Measurements from ENCODE around the gene LILRB5. TPM values are rescaled to one million over a fixed set of nuclear protein-coding genes. Genes with fewer than 3 reads are reported as not detected.
"Not testable (repeated sequence)": the region's sequence is repeated elsewhere in the genome, so short reads cannot be mapped to it uniquely, and the experiment has no call there.

Gene LILRB5
- total and polyA plus RNA-seq, 5 donors = 6.0 to 18.6 (median 11.5) TPM

- DNase-seq; H3K9me3 ChIP-seq (ENCODE audit: control insufficient read depth, low read length); H3K4me1 ChIP-seq (ENCODE audit: control insufficient read depth, insufficient read depth, low read length); H3K27me3 ChIP-seq (ENCODE audit: control insufficient read depth, insufficient read depth); H3K27ac ChIP-seq (ENCODE audit: low read length); H3K4me3 ChIP-seq (ENCODE audit: low read length): not testable (repeated sequence)
- WGBS = 41% methylated on average over 14 of the region's 14 CpGs
- intact Hi-C loops (cut with DNase I) = loop anchor here in 1 of 4 donors (2.0 kb wide), 1 partner anchor 17 kb away; no protein-coding TSS in a partner anchor
- ATAC-seq = peak; percentile 18 to 19
These were observed 33.7 kb downstream of the LILRB5 start for GRCh38 chr19:54223277-54223936.

GRCh38 chr19:54222474-54223276, 34.4 kb downstream of the LILRB5 start, which contains the start of gene LILRB3:
Gene LILRB3, minus strand, starts transcription at chr19:54223007. Its CDS starts 31 bp downstream, at chr19:54222976.
- ATAC-seq = peak; percentile 76 to 79
- H3K4me3 ChIP-seq (ENCODE audit: low read length); H3K9me3 ChIP-seq (ENCODE audit: control insufficient read depth, low read length); H3K27ac ChIP-seq (ENCODE audit: low read length); H3K4me1 ChIP-seq (ENCODE audit: control insufficient read depth, insufficient read depth, low read length); H3K27me3 ChIP-seq (ENCODE audit: control insufficient read depth, insufficient read depth): not testable (repeated sequence)
- intact Hi-C loops (cut with DNase I) = loop anchor here in 1 of 4 donors (2.0 kb wide), 1 partner anchor 18 kb away; no protein-coding TSS in a partner anchor
- 53% methylated on average over 16 of the region's 16 CpGs for WGBS
- peak in 1 of 3 donors; percentile 76 for DNase-seq

GRCh38 chr19:54221947-54222346, 35.1 kb downstream of the LILRB5 start:
- DNase-seq = not testable (repeated sequence)
- WGBS = 71% methylated on average over 7 of the region's 7 CpGs
- peak in 1 of 2 donors; percentile 4 for ATAC-seq

GRCh38 chr19:54219702-54220101, 37.4 kb downstream of the LILRB5 start:
- not testable (repeated sequence) for DNase-seq; H3K4me1 ChIP-seq (ENCODE audit: control insufficient read depth, insufficient read depth, low read length); ATAC-seq; H3K9me3 ChIP-seq (ENCODE audit: control insufficient read depth, low read length); H3K27me3 ChIP-seq (ENCODE audit: control insufficient read depth, insufficient read depth); H3K4me3 ChIP-seq (ENCODE audit: low read length); H3K27ac ChIP-seq (ENCODE audit: low read length)
- 70% methylated on average over 5 of the region's 5 CpGs for WGBS
- intact Hi-C loops (cut with DNase I) = loop anchor here in 1 of 4 donors (2.0 kb wide), 1 partner anchor 19 kb away; no protein-coding TSS in a partner anchor

More at GRCh38 chr19:54221947-54222346, 35.1 kb downstream of the LILRB5 start:
- not testable (repeated sequence) for H3K27me3 ChIP-seq (ENCODE audit: control insufficient read depth, insufficient read depth); H3K27ac ChIP-seq (ENCODE audit: low read length); H3K4me3 ChIP-seq (ENCODE audit: low read length); H3K9me3 ChIP-seq (ENCODE audit: control insufficient read depth, low read length); H3K4me1 ChIP-seq (ENCODE audit: control insufficient read depth, insufficient read depth, low read length)
- intact Hi-C loops (cut with DNase I) = loop anchor here in 2 of 4 donors (2.0 kb wide), 2 partner anchors 17 to 19 kb away; no protein-coding TSS in a partner anchor

- DNase-seq = no peak
- intact Hi-C loops (cut with DNase I) = no loop called here
- Histone ChIP-seq H3K27me3 (ENCODE audit: control insufficient read depth, insufficient read depth) (no peaks in the 10 kb centered on the region), H3K9me3 (ENCODE audit: control insufficient read depth, low read length) (no peaks in the 10 kb centered on the region), H3K4me1 (ENCODE audit: control insufficient read depth, insufficient read depth, low read length) (no peaks in the 10 kb centered on the region), H3K27ac (ENCODE audit: low read length) (no peak overlapping the region), H3K4me3 (ENCODE audit: low read length) (no peak overlapping the region)
- 89% methylated on average over 27 of the region's 27 CpGs for WGBS
- no peak for ATAC-seq
These were observed 38.0 kb downstream of the LILRB5 start for GRCh38 chr19:54218960-54219661.

- WGBS = 74% methylated on average over 8 of the region's 8 CpGs
- Histone ChIP-seq H3K4me3 (ENCODE audit: low read length) (no peak overlapping the region), H3K27ac (ENCODE audit: low read length) (no peak overlapping the region), H3K27me3 (ENCODE audit: control insufficient read depth, insufficient read depth) (no peaks in the 10 kb centered on the region), H3K4me1 (ENCODE audit: control insufficient read depth, insufficient read depth, low read length) (no peaks in the 10 kb centered on the region), H3K9me3 (ENCODE audit: control insufficient read depth, low read length) (no peaks in the 10 kb centered on the region)
- ATAC-seq = no peak
- no peak for DNase-seq
- intact Hi-C loops (cut with DNase I) = no loop called here
These were observed 38.8 kb downstream of the LILRB5 start for GRCh38 chr19:54218259-54218658.

- H3K27ac ChIP-seq (ENCODE audit: low read length); H3K27me3 ChIP-seq (ENCODE audit: control insufficient read depth, insufficient read depth); intact Hi-C loops (cut with DNase I); H3K9me3 ChIP-seq (ENCODE audit: control insufficient read depth, low read length); ATAC-seq; H3K4me3 ChIP-seq (ENCODE audit: low read length); H3K4me1 ChIP-seq (ENCODE audit: control insufficient read depth, insufficient read depth, low read length); DNase-seq: not testable (repeated sequence)
- 56% methylated on average over 16 of the region's 20 CpGs for WGBS
These were observed 39.4 kb downstream of the LILRB5 start for GRCh38 chr19:54217517-54218247.

- Histone ChIP-seq H3K27me3 (ENCODE audit: control insufficient read depth, insufficient read depth) (no peaks in the 10 kb centered on the region), H3K4me3 (ENCODE audit: low read length) (no peak overlapping the region), H3K4me1 (ENCODE audit: control insufficient read depth, insufficient read depth, low read length) (no peaks in the 10 kb centered on the region), H3K27ac (ENCODE audit: low read length) (no peak overlapping the region), H3K9me3 (ENCODE audit: control insufficient read depth, low read length) (no peaks in the 10 kb centered on the region)
- intact Hi-C loops (cut with DNase I) = no loop called here
- DNase-seq (peak in 1 of 3 donors; percentile 5), ATAC-seq (no peak)
- 86% methylated on average over 9 of the region's 9 CpGs for WGBS
These were observed 40.2 kb downstream of the LILRB5 start for GRCh38 chr19:54216869-54217268.

- intact Hi-C loops (cut with DNase I); H3K27ac ChIP-seq (ENCODE audit: low read length); H3K4me3 ChIP-seq (ENCODE audit: low read length); H3K27me3 ChIP-seq (ENCODE audit: control insufficient read depth, insufficient read depth); H3K4me1 ChIP-seq (ENCODE audit: control insufficient read depth, insufficient read depth, low read length); H3K9me3 ChIP-seq (ENCODE audit: control insufficient read depth, low read length); ATAC-seq: not testable (repeated sequence)
- WGBS = 94% methylated on average over 16 of the region's 19 CpGs
- peak in 1 of 3 donors; percentile 11 for DNase-seq
These were observed 42.3 kb downstream of the LILRB5 start for GRCh38 chr19:54214734-54215133.

- peaks cover 11% of the 10 kb centered on the region for H3K4me1 ChIP-seq (ENCODE audit: control insufficient read depth, insufficient read depth, low read length)
- H3K27me3 ChIP-seq (ENCODE audit: control insufficient read depth, insufficient read depth); H3K9me3 ChIP-seq (ENCODE audit: control insufficient read depth, low read length); DNase-seq; H3K27ac ChIP-seq (ENCODE audit: low read length); H3K4me3 ChIP-seq (ENCODE audit: low read length); intact Hi-C loops (cut with DNase I); ATAC-seq: not testable (repeated sequence)
- 36% methylated on average over 5 of the region's 5 CpGs for WGBS
These were observed 42.9 kb downstream of the LILRB5 start for GRCh38 chr19:54214217-54214616.
